Peyer's patch (tissue), 4 donors: ENCODE measurements around the gene SASH3.

Source experiments
- POLR2A ChIP-seq, 2 donors: fragments of 450-650 bp; IDR thresholded peaks; one replicate each; pipeline ENCODE4 v1.5.1; 2017; ENCODE audit warnings: antibody characterized with exemption in 2 of 2, mild to moderate bottlenecking in 2 of 2, moderate library complexity in 2 of 2
- TF ChIP-seq, protein P1 (sequence below), 6 experiments: fragments of 450-650 bp in 4 of 6; fragments of 200-600 bp in 2 of 6; sonication (generic) in 1 of 6; IDR thresholded peaks; one replicate each; pipeline ENCODE4 v1.5.1; 2017 to 2019; ENCODE audit warnings: antibody characterized with exemption in 6 of 6, mild to moderate bottlenecking in 3 of 6, moderate library complexity in 1 of 6

DNA sequence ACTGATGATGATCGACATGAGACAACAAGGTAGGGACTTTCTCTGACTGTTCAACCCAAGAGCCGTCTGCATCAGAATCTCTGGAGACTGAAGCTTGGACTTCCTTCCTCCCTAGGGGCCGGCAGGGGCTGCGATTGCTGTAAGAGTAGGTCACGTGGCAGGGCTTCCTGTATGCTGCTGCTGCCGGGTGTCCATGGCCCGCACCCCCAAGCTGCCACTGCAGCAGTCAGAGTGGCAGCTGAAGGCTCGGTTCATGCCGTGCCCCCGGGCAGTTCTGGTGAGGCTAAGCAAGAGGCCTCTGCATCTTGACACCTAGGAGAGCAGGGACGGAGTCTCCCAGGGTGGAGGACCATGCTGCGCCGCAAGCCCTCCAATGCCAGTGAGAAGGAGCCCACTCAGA is at the start of gene SASH3:
- TF ChIP-seq, protein P1, sequence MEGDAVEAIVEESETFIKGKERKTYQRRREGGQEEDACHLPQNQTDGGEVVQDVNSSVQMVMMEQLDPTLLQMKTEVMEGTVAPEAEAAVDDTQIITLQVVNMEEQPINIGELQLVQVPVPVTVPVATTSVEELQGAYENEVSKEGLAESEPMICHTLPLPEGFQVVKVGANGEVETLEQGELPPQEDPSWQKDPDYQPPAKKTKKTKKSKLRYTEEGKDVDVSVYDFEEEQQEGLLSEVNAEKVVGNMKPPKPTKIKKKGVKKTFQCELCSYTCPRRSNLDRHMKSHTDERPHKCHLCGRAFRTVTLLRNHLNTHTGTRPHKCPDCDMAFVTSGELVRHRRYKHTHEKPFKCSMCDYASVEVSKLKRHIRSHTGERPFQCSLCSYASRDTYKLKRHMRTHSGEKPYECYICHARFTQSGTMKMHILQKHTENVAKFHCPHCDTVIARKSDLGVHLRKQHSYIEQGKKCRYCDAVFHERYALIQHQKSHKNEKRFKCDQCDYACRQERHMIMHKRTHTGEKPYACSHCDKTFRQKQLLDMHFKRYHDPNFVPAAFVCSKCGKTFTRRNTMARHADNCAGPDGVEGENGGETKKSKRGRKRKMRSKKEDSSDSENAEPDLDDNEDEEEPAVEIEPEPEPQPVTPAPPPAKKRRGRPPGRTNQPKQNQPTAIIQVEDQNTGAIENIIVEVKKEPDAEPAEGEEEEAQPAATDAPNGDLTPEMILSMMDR (IDR thresholded peaks at IDR 0.05) = peak in 1 of 6 experiments; percentile 2
- peak in 1 of 2 donors; percentile 16 for TF ChIP-seq POLR2A (IDR thresholded peaks at IDR 0.05)
